ENCODE data around the gene VIPR2.

DNA sequence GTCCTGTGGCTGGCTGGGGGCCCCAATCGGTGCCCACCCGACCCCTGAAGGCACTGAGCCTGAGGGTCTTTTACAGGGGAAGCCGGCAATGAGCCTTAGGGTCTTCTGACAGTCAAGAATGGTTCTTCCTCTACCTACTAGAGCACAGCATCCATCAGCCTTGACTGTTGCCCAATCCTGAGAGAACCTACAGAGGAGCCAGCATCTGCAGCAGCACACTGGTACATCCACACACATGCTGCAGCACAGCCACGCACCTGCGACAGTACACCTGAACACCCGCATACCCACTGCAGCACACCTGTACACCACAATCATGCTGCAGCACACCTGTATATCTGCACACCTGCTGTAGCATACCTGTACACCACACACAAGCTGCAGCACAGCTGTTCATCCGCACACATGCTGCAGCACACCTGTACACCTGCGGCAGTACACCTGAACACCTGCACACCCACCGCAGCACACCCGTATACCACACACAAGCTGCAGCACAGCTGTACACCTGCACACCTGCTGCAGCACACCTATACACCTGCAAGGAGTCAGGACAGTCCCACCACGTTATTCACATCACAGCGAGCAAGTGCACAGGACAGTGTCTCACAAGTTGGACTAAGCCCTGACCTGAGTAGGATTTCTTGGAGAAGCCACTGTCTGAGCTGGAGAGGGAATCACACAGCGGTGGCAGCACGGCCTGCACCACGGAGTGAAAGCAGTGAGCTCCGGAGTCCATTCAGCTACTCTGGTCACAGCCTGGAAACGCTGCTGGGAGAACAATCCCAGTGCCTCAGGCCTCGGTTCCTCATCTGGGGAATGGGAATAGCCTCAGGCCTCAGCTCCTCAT lies 56.4 kb downstream of the VIPR2 start:
- TF ChIP-seq, protein P1, sequence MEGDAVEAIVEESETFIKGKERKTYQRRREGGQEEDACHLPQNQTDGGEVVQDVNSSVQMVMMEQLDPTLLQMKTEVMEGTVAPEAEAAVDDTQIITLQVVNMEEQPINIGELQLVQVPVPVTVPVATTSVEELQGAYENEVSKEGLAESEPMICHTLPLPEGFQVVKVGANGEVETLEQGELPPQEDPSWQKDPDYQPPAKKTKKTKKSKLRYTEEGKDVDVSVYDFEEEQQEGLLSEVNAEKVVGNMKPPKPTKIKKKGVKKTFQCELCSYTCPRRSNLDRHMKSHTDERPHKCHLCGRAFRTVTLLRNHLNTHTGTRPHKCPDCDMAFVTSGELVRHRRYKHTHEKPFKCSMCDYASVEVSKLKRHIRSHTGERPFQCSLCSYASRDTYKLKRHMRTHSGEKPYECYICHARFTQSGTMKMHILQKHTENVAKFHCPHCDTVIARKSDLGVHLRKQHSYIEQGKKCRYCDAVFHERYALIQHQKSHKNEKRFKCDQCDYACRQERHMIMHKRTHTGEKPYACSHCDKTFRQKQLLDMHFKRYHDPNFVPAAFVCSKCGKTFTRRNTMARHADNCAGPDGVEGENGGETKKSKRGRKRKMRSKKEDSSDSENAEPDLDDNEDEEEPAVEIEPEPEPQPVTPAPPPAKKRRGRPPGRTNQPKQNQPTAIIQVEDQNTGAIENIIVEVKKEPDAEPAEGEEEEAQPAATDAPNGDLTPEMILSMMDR (IDR thresholded peaks at IDR 0.05): no peak
- no peak for TF ChIP-seq POLR2A (IDR thresholded peaks at IDR 0.05)
